AG04449 (cell line): ENCODE measurements around the gene SNX4.
"Not testable (repeated sequence)": the region's sequence is repeated elsewhere in the genome, so short reads cannot be mapped to it uniquely, and the experiment has no call there.

Experiments
- CTCF ChIA-PET: fragments of 350-600 bp; formaldehyde crosslinking; extraction: SDS; loops from one replicate; lab custom pipeline; 2021; ENCODE audit warnings: antibody characterized with exemption; lab: Yijun Ruan, JAX
- POLR2A ChIA-PET: fragments of 400-600, 350-600 bp; formaldehyde crosslinking; extraction: SDS; loops from one replicate; lab custom pipeline; 2020; ENCODE audit warnings: antibody characterized with exemption, inconsistent platforms; lab: Yijun Ruan, JAX
- DNase-seq: peaks from one replicate; pipeline ENCODE4 v3.0.0-alpha.2; 2010; ENCODE audit warnings: low read depth, low spot score
- H3K4me3 ChIP-seq: 2 replicates; pipeline ENCODE4 v1.5.1; 2011; ENCODE audit warnings: low read depth, mild to moderate bottlenecking, control low read depth, low read length
- TF ChIP-seq, protein P1 (sequence below): IDR thresholded peaks from one replicate; pipeline ENCODE4 v1.5.1; 2011; ENCODE audit warnings: mild to moderate bottlenecking, moderate library complexity, low read length, control low read depth, inconsistent platforms; ENCODE audit not compliant: insufficient read depth; ENCODE audit errors: missing control alignments

Gene SNX4

DNA sequence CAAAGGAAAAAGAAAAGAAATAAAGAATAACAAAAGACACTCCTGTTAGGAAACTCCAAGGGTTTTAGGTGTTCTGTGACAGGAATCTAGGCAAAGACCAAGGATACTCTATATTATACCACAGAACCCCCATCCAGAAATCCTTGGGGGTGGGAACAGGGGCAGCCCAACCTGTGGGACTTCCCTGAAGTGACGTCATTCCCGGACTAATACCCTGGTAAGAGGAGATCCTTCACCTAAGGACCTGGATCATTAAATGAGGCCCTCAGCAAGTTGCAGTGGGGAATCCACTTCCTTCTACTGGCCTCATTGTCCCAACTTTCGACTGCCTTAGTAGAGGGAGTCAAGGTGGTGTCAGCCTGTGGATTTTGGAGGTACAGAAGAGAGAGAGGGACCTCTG, 103.8 kb downstream of the SNX4 start:
- CTCF ChIA-PET, result no interaction called here
- no peak for DNase-seq
- POLR2A ChIA-PET, result no interaction called here

DNA sequence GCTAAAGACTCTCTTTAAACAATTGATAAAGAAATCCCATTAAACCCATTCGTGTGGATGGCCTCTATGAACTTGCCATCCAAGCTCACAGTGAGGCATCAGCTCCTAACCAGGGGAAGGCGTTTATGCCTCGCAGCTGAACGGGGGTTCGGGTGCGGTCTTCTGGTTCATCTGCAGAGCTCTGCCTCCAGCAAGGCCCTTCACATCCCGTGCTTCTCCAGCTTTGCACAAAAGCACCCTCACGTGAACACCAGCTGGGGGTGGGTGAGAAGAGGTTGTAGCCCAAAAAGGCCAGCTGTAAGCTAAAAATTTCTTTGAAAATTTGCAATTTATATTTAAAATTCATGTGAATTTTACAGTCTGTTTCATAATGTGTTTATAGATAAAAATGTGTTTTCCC, 105.3 kb downstream of the SNX4 start:
- no peak overlapping the region for H3K4me3 ChIP-seq
- no peak for DNase-seq
- ChIA-PET CTCF (interaction anchor here (0.7 to 2.7 kb wide), 2 partner anchors 14 to 24 kb away, joined by 3 to 9 read pairs; no protein-coding TSS in a partner anchor), POLR2A (no interaction called here)
- TF ChIP-seq, protein P1, sequence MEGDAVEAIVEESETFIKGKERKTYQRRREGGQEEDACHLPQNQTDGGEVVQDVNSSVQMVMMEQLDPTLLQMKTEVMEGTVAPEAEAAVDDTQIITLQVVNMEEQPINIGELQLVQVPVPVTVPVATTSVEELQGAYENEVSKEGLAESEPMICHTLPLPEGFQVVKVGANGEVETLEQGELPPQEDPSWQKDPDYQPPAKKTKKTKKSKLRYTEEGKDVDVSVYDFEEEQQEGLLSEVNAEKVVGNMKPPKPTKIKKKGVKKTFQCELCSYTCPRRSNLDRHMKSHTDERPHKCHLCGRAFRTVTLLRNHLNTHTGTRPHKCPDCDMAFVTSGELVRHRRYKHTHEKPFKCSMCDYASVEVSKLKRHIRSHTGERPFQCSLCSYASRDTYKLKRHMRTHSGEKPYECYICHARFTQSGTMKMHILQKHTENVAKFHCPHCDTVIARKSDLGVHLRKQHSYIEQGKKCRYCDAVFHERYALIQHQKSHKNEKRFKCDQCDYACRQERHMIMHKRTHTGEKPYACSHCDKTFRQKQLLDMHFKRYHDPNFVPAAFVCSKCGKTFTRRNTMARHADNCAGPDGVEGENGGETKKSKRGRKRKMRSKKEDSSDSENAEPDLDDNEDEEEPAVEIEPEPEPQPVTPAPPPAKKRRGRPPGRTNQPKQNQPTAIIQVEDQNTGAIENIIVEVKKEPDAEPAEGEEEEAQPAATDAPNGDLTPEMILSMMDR, result no peak

More for the DNA sequence above, 103.8 kb downstream of the SNX4 start:
- H3K4me3 ChIP-seq, result no peak overlapping the region
- TF ChIP-seq, protein P1, result no peak

DNA sequence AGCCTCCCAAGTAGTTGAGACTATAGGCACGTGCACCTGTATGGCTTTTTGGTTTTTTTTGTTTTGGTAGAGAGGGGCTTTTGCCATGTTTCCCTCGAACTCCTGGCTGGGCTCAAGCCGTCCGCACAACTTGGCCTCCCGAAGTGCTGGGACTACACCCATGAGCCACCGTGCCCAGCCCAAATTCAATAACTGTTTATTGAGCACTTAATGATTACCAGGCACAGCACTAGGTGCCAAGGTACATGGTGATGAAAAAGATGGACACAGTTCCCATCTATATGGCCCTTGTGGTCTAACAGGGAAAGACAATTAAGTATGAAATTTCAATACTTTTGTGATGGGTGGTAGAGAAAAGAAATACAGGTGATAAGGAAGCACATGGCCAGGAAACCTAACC, 109.1 kb downstream of the SNX4 start:
- POLR2A ChIA-PET, result no interaction called here
- no peak for DNase-seq
- H3K4me3 ChIP-seq, result no peak overlapping the region
- TF ChIP-seq, protein P1, result no peak
- CTCF ChIA-PET, result no interaction called here

DNA sequence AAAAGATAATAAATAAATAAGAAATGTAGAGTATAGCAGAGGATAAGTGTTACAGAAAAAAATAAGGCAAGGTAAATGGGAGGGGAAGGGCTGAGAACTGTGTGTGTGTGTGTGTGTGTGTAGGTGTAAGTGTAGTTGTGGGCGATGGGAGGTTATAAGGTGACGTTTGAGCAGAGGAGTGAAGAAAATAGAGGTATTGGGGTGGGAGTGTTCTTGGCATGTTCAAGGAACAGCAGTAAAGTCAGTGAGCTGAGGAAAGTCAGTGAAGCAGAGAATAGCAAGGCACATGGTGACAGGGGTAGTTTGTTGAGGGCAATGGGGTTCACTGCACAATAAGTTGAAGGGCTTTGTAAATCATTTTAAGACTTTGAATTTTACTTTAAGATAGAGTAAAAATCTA, 113.9 kb downstream of the SNX4 start:
- ChIA-PET CTCF (no interaction called here), POLR2A (no interaction called here)
- TF ChIP-seq, protein P1, result no peak
- no peak overlapping the region for H3K4me3 ChIP-seq
- DNase-seq, result no peak

DNA sequence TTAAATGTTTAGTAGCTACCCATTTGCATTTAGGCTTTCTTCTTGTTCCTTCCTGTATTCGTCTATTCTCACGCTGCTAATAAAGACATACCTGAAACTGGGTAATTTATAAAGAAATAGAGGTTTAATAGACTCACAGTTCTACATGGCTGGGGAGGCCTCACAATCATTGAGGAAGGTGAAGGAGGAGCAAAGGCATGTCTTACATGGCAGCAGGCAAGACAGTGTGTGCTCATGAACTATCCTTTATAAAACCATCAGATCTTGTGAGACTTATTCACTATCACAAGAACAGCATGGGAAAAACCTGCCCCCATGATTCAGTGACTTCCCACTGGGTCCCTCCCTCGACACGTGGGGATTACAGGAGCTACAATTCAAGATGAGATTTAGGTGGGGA, 114.5 kb downstream of the SNX4 start:
- POLR2A ChIA-PET, DNase-seq, CTCF ChIA-PET, H3K4me3 ChIP-seq: not testable (repeated sequence)

DNA sequence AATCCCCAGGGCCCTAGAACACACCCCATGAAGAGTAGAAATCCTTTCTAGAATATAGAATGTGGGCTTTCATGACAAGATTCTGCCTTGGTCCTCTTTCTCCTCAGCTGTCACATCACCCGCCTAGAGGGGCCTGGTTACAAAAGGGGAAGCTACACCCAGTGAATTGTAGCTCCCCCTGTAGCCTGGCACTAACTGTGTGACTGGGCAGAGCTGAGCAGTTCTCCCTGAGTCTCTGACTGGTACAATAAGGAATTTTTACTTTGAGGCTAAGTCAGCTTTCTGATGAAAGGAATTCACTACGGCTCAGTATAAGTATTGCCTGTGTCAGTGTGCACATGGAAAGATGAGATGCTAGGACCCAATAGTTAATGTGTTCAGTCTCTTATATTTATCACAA, 116.2 kb downstream of the SNX4 start:
- CTCF ChIA-PET, result interaction anchor here (0.6 to 1.9 kb wide), 15 partner anchors 8 to 503 kb away, joined by 3 to 13 read pairs (median 4); no protein-coding TSS in a partner anchor
- H3K4me3 ChIP-seq, result no peak overlapping the region
- TF ChIP-seq, protein P1, result peak; percentile 57

DNA sequence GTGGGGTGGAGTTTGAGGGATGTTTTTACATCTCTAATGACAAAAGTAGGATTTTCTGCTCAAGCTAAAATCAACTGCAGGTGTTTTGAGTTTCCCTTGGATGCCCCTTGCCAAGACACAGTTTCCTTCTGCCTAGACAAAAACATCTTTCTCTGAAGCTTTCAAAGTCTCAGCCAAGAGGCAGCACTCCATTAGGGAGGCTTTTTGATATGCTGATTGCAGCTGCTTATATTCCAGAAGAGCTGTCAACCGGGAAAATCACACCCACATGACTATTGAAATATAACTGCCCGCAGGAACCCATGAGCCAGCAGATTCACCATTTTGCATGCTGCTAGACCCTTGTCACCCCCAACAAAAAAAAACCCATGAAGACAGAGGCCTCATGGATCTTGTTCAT, 117.4 kb downstream of the SNX4 start:
- ChIA-PET POLR2A (no interaction called here), CTCF (interaction anchor here (1.2 to 1.9 kb wide), 3 partner anchors 13 to 35 kb away, joined by 4 to 13 read pairs (median 5); no protein-coding TSS in a partner anchor)
- TF ChIP-seq, protein P1, result no peak
- DNase-seq, result no peak
- no peak overlapping the region for H3K4me3 ChIP-seq

More for the DNA sequence above, 116.2 kb downstream of the SNX4 start:
- peak; percentile 37 for DNase-seq
- POLR2A ChIA-PET, result interaction anchor here (1.0 kb wide), 1 partner anchor 29 kb away, joined by 3 read pairs; the partner anchor contains the start of gene ZNF148
